ENCODE measurements around the gene SDHC. TPM values are rescaled to one million over a fixed set of nuclear protein-coding genes. Genes with fewer than 3 reads are reported as not detected.

Gene SDHC
- total and polyA plus RNA-seq, 2 of the 8 experiments (the other 6 are each of a cell fraction or from before 2014, with no cell fraction given), result 224 to 305 TPM

GRCh38 chr1:161342177-161342576 is 28.0 kb downstream of the SDHC start:
- no peak overlapping the region for H2BK12ac ChIP-seq (ENCODE audit: low read depth, low read length)
- H3K79me2 ChIP-seq (ENCODE audit: control insufficient read depth in 1 of 2, insufficient read depth in 2 of 2, low read length in 2 of 2), result no peaks in the 10 kb centered on the region
- CTCF ChIA-PET (ENCODE audit: partially characterized antibody), result interaction anchor here (1.0 to 1.7 kb wide), 3 partner anchors 40 to 131 kb away, joined by 4 to 8 read pairs (median 4); no protein-coding TSS in a partner anchor
- H3K9me3 ChIP-seq (ENCODE audit: insufficient read depth in 2 of 2, low read depth in 1 of 2, low read length in 1 of 2), result no peaks in the 10 kb centered on the region
- no peak overlapping the region for H3K4me2 ChIP-seq (ENCODE audit: insufficient read depth in 1 of 2, low read depth in 2 of 2, low read length in 2 of 2)
- no peaks in the 10 kb centered on the region for H3K4me1 ChIP-seq (replicated peaks in 1 of 4; ENCODE audit: control insufficient read depth in 3 of 4, insufficient read depth in 4 of 4, low read length in 3 of 4)
- no peak overlapping the region for H2BK5ac ChIP-seq (ENCODE audit: low read depth, low read length)
- FAIRE-seq (no peak), DNase-seq (ENCODE audit: low read depth in 1 of 2, low spot score in 2 of 2) (no peak)
- no peak overlapping the region for H4K8ac ChIP-seq (ENCODE audit: extremely low read depth, insufficient read depth, low read length)
- no peak overlapping the region for H4K91ac ChIP-seq (replicated peaks; ENCODE audit: insufficient read length, low read length)
- peaks cover 6 to 35% (median 21%) of the 10 kb centered on the region in 4 experiments; a peak in 7 of 8 replicates for H3K36me3 ChIP-seq (ENCODE audit: control insufficient read depth in 2 of 4, insufficient read depth in 4 of 4, low read length in 3 of 4)
- no peak overlapping the region for H2AK5ac ChIP-seq (ENCODE audit: low read depth, low read length)
- H2BK120ac ChIP-seq (replicated peaks; ENCODE audit: low read depth, low read length), result no peak overlapping the region
- H3K23me2 ChIP-seq (ENCODE audit: low read depth, low read length), result no peaks in the 10 kb centered on the region
- H3K56ac ChIP-seq (replicated peaks; ENCODE audit: insufficient read length, low read depth, low read length), result no peak overlapping the region
- H2AFZ ChIP-seq (ENCODE audit: low read length), result no peak overlapping the region
- H3K27ac ChIP-seq (ENCODE audit: low read depth, low read length), result no peak overlapping the region
- 94% methylated on average over 1 of the region's 2 CpGs; no CpG with 5 or more reads in 1 of the 2 experiments for WGBS, 2 experiments (ENCODE audit: extremely low coverage in 1 of 2, insufficient coverage in 1 of 2, insufficient read length in 1 of 2, insufficient replicate concordance in 2 of 2, low coverage in 1 of 2, low lambda C conversion rate in 2 of 2, missing lambda C conversion rate in 1 of 2)
- no peak overlapping the region for H3K4me3 ChIP-seq (ENCODE audit: extremely low read depth in 1 of 4, insufficient read depth in 2 of 4, low read depth in 3 of 4, low read length in 4 of 4)
- H3K18ac ChIP-seq (ENCODE audit: extremely low read depth, low read length), result no peak overlapping the region
- no peak overlapping the region for H2BK20ac ChIP-seq (ENCODE audit: low read length)
- H3K4ac ChIP-seq (replicated peaks; ENCODE audit: insufficient read length, low read depth, low read length), result no peak overlapping the region
- no peak overlapping the region for H2BK15ac ChIP-seq (ENCODE audit: low read length)
- POLR2A ChIA-PET (ENCODE audit: partially characterized antibody), result interaction anchor here (0.7 to 0.8 kb wide), 2 partner anchors 15 to 28 kb away, joined by 3 to 4 read pairs; partner anchors contain the start of gene SDHC
- H3K9ac ChIP-seq (replicated peaks in 1 of 4; ENCODE audit: extremely low read depth in 1 of 4, low read depth in 3 of 4, low read length in 3 of 4), result no peak overlapping the region
- no peaks in the 10 kb centered on the region for H3K27me3 ChIP-seq (replicated peaks in 1 of 4; ENCODE audit: control insufficient read depth in 3 of 4, extremely low read depth in 1 of 4, insufficient read depth in 3 of 4, low read length in 3 of 4)
- H3K14ac ChIP-seq (ENCODE audit: insufficient read length), result no peak overlapping the region
- H3K79me1 ChIP-seq (ENCODE audit: low read depth, low read length), result no peaks in the 10 kb centered on the region
- H4K5ac ChIP-seq (ENCODE audit: insufficient read length, low read depth, low read length), result no peak overlapping the region
- H4K20me1 ChIP-seq (replicated peaks in 1 of 2; ENCODE audit: control insufficient read depth in 1 of 2, insufficient read depth in 2 of 2, low read length in 2 of 2), result peaks cover 0 to 2% of the 10 kb centered on the region in 2 experiments
- H3K23ac ChIP-seq (ENCODE audit: insufficient read length), result no peak overlapping the region
- TF ChIP-seq CBX5 (IDR thresholded peaks at IDR 0.05; ENCODE audit: low read depth, low read length), result no peak
- TF ChIP-seq, protein P1, sequence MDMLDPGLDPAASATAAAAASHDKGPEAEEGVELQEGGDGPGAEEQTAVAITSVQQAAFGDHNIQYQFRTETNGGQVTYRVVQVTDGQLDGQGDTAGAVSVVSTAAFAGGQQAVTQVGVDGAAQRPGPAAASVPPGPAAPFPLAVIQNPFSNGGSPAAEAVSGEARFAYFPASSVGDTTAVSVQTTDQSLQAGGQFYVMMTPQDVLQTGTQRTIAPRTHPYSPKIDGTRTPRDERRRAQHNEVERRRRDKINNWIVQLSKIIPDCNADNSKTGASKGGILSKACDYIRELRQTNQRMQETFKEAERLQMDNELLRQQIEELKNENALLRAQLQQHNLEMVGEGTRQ (IDR thresholded peaks at IDR 0.05; ENCODE audit: low read length), result no peak
- no peak for TF ChIP-seq EGR1 (IDR thresholded peaks at IDR 0.05; ENCODE audit: borderline replicate concordance, low read depth, low read length)
- TF ChIP-seq SP2 (IDR thresholded peaks at IDR 0.05; ENCODE audit: low read length), result no peak

Data from H1 (cell line).